ENCODE data around the gene PGM5. TPM values are rescaled to one million over a fixed set of nuclear protein-coding genes. Genes with fewer than 3 reads are reported as not detected.
"Not testable (repeated sequence)": the region's sequence is repeated elsewhere in the genome, so short reads cannot be mapped to it uniquely, and the experiment has no call there.

The PGM5 gene
- total RNA-seq, 1 experiment from 2014 or later: 0.15 TPM

DNA sequence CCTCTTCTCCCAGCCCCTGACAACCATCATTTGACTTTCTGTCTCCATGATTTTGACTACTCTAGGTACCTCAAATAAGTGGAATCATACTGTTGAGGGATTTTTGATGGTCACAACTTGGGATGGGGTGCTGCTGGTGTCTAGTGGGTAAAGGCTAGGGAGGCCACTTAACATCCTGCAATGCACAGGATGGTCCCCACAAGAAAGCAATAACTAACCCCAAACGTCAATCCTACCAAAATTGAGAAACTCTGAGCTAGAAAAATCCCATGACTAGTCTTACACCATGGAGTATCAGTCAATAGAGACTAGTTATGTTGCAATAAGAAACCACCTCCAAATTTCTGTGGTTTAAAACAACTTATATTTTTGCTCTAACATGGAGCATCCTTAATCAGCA lies 24.3 kb upstream of the PGM5 start:
- H3K79me2 ChIP-seq (ENCODE audit: insufficient read depth, low read length); CTCF ChIA-PET; H3K36me3 ChIP-seq (ENCODE audit: control insufficient read depth in 1 of 2, insufficient read depth in 2 of 2, low read length in 2 of 2); ATAC-seq; H3K4me2 ChIP-seq (ENCODE audit: low read length); RAD21 ChIA-PET (ENCODE audit: low non-redundant PET in 1 of 2, low total read pairs in 2 of 2, uncharacterized antibody in 2 of 2, unreplicated experiment in 2 of 2); POLR2A ChIA-PET; H3K9me2 ChIP-seq (ENCODE audit: insufficient read depth); H3K27me3 ChIP-seq (ENCODE audit: insufficient read depth, low read length); H4K20me1 ChIP-seq (ENCODE audit: insufficient read depth); BruUV-seq (replicated peaks); H3K4me1 ChIP-seq (ENCODE audit: control insufficient read depth in 1 of 2, insufficient read depth in 2 of 2, low read length in 2 of 2); intact Hi-C loops (cut with micrococcal nuclease); H3K27ac ChIP-seq (ENCODE audit: low read depth, low read length); DNase-seq (ENCODE audit: low read depth, low spot score); H2AFZ ChIP-seq (ENCODE audit: low read depth, low read length, poor library complexity, severe bottlenecking); H3K9me3 ChIP-seq (ENCODE audit: control insufficient read depth in 1 of 2, insufficient read depth in 1 of 2, low read depth in 1 of 2, low read length in 2 of 2); H3K9ac ChIP-seq (ENCODE audit: low read length); H3K4me3 ChIP-seq (replicated peaks in 1 of 2; ENCODE audit: low read depth in 1 of 2, low read length in 2 of 2): not testable (repeated sequence)

DNA sequence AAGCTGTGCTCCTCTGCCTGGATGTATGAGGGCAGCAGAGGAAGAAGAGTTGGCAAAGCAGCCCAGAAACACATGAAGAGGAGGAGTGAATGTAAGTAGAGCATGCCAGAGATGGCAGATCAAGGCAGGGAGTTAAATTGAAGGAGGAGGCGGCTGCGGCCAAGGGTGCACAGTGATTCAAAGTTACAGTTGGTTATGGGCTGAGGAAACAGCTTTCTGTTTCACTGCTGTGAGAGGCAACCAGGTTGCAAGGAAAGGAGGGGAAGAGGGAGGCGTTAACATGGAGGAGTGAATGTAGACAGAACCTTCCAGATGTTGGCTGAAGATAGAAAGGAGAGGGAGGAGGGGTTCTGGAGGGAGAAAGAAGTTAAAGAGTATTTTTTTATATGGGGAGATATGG lies 20.5 kb upstream of the PGM5 start:
- BruUV-seq (replicated peaks); ATAC-seq; H3K9ac ChIP-seq (ENCODE audit: low read length); DNase-seq (ENCODE audit: low read depth, low spot score); H3K9me2 ChIP-seq (ENCODE audit: insufficient read depth); H3K27ac ChIP-seq (ENCODE audit: low read depth, low read length); H3K4me2 ChIP-seq (ENCODE audit: low read length); CTCF ChIA-PET; intact Hi-C loops (cut with micrococcal nuclease); H4K20me1 ChIP-seq (ENCODE audit: insufficient read depth); RAD21 ChIA-PET (ENCODE audit: low non-redundant PET in 1 of 2, low total read pairs in 2 of 2, uncharacterized antibody in 2 of 2, unreplicated experiment in 2 of 2); H2AFZ ChIP-seq (ENCODE audit: low read depth, low read length, poor library complexity, severe bottlenecking); H3K9me3 ChIP-seq (ENCODE audit: control insufficient read depth in 1 of 2, insufficient read depth in 1 of 2, low read depth in 1 of 2, low read length in 2 of 2); H3K79me2 ChIP-seq (ENCODE audit: insufficient read depth, low read length); POLR2A ChIA-PET; H3K4me1 ChIP-seq (ENCODE audit: control insufficient read depth in 1 of 2, insufficient read depth in 2 of 2, low read length in 2 of 2); H3K36me3 ChIP-seq (ENCODE audit: control insufficient read depth in 1 of 2, insufficient read depth in 2 of 2, low read length in 2 of 2); H3K27me3 ChIP-seq (ENCODE audit: insufficient read depth, low read length); H3K4me3 ChIP-seq (replicated peaks in 1 of 2; ENCODE audit: low read depth in 1 of 2, low read length in 2 of 2): not testable (repeated sequence)

DNA sequence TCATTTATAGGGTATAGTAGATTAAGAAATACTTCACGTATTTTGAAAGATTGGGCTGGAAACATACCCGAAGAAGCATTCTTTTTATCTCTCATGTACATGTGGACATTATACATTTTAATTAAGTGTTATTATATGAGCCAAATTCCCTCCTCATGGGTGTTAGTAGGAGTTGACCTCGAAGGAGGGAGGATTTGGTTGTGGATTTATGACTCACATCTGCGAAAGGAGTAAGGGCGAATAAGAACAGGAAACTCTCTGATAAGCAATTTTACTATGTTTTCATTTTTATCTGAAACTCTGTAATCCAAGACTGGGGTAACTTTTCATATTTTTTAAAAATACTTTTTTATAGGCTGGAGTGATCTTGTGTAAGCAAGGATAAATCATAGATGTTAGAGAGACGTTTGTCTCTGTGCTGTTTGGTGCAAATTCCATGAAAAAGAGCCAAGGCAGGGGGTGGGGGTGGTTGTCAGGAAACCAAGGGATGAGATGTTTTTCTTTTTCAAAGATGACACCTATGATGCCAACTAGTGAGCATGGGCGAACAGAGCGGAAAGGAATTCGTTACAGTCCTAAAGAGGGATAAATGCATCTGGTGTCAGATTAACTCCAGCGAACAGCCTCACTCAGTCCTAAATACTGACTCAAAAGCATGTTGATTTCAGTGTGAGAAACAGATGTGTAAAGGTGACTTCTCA lies 19.6 kb upstream of the PGM5 start:
- RAD21 ChIA-PET (ENCODE audit: low non-redundant PET in 1 of 2, low total read pairs in 2 of 2, uncharacterized antibody in 2 of 2, unreplicated experiment in 2 of 2); H4K20me1 ChIP-seq (ENCODE audit: insufficient read depth); BruUV-seq (replicated peaks); H3K4me2 ChIP-seq (ENCODE audit: low read length); H3K4me3 ChIP-seq (replicated peaks in 1 of 2; ENCODE audit: low read depth in 1 of 2, low read length in 2 of 2); intact Hi-C loops (cut with micrococcal nuclease); DNase-seq (ENCODE audit: low read depth, low spot score); H3K9ac ChIP-seq (ENCODE audit: low read length); H3K79me2 ChIP-seq (ENCODE audit: insufficient read depth, low read length); H2AFZ ChIP-seq (ENCODE audit: low read depth, low read length, poor library complexity, severe bottlenecking); H3K9me2 ChIP-seq (ENCODE audit: insufficient read depth); ATAC-seq; H3K27ac ChIP-seq (ENCODE audit: low read depth, low read length); H3K27me3 ChIP-seq (ENCODE audit: insufficient read depth, low read length); H3K9me3 ChIP-seq (ENCODE audit: control insufficient read depth in 1 of 2, insufficient read depth in 1 of 2, low read depth in 1 of 2, low read length in 2 of 2); POLR2A ChIA-PET; CTCF ChIA-PET; H3K36me3 ChIP-seq (ENCODE audit: control insufficient read depth in 1 of 2, insufficient read depth in 2 of 2, low read length in 2 of 2); H3K4me1 ChIP-seq (ENCODE audit: control insufficient read depth in 1 of 2, insufficient read depth in 2 of 2, low read length in 2 of 2): not testable (repeated sequence)

DNA sequence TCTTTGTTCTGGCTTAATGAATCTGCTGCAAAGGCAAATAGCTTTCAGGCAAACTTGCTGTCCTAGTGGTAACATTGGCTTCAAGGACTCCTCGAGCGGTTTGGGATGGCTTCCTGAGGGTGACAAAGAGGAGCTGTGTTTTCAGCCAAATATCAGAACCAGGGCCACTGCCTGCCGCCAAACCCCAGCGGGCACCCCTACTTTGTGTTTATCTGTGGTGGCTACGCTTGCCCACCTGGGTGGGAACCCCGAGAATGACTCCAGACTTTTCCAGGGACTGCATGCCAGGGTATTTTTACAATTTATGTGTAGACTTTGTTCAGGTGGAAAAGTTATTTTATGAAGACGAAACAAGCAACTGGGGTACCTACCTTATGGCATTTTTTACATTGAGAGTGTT lies 18.4 kb upstream of the PGM5 start:
- H3K4me1 ChIP-seq (ENCODE audit: control insufficient read depth in 1 of 2, insufficient read depth in 2 of 2, low read length in 2 of 2); POLR2A ChIA-PET; H2AFZ ChIP-seq (ENCODE audit: low read depth, low read length, poor library complexity, severe bottlenecking); H3K9me3 ChIP-seq (ENCODE audit: control insufficient read depth in 1 of 2, insufficient read depth in 1 of 2, low read depth in 1 of 2, low read length in 2 of 2); DNase-seq (ENCODE audit: low read depth, low spot score); ATAC-seq; H3K79me2 ChIP-seq (ENCODE audit: insufficient read depth, low read length); intact Hi-C loops (cut with micrococcal nuclease); H3K27me3 ChIP-seq (ENCODE audit: insufficient read depth, low read length); BruUV-seq (replicated peaks); RAD21 ChIA-PET (ENCODE audit: low non-redundant PET in 1 of 2, low total read pairs in 2 of 2, uncharacterized antibody in 2 of 2, unreplicated experiment in 2 of 2); CTCF ChIA-PET; H3K36me3 ChIP-seq (ENCODE audit: control insufficient read depth in 1 of 2, insufficient read depth in 2 of 2, low read length in 2 of 2); H3K9me2 ChIP-seq (ENCODE audit: insufficient read depth); H3K27ac ChIP-seq (ENCODE audit: low read depth, low read length); H3K9ac ChIP-seq (ENCODE audit: low read length); H3K4me3 ChIP-seq (replicated peaks in 1 of 2; ENCODE audit: low read depth in 1 of 2, low read length in 2 of 2); H3K4me2 ChIP-seq (ENCODE audit: low read length); H4K20me1 ChIP-seq (ENCODE audit: insufficient read depth): not testable (repeated sequence)
